KBM-7 (cell line): Measurements from ENCODE around the gene DPM2.

Experiments
- DNase-seq: peaks from one replicate; pipeline ENCODE4 v3.0.0-alpha.2; 2015
- in situ Hi-C: fragments of 300-500 bp; cut with MboI; formaldehyde crosslinking; loops from 2 replicates; pipeline ENCODE4 v1.14.3; 2020; ENCODE audit warnings: low sequenced_read_pairs, low pct_unique_long_range_greater_than_20kb, mixed read lengths

The DPM2 gene

DNA sequence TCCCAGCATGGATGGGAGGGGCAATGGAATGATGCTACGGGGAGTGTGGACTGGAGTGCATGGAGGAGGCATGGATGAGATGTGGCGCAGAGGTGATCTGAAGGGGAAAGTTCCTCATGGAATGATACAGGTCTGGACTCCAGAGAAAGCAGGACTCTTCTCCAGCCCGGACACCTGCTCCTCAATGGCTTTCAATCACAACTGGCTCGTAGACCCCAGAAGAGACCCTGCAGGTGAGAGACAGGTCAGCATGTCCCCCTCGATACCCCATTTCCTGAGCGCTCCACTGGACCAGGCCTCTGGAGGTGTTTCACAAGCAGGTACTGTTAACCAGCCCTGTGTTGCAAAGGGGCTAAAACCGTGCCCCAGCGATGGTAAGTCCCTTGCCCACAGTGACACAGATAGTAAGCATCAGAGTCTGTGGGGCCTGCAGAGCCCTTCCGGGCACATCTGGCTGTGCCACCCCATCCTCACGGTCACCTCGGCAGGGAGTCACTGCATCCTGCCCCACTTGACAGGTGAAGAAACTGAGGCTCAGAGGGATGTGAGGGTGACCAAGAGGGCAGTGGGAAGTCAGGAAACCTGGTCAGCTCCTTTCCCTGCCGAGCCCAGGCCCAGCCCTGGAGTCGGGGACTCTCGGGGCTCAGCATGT, 5.5 kb upstream of the DPM2 start:
- no peak for DNase-seq
- in situ Hi-C loops = no loop called here

DNA sequence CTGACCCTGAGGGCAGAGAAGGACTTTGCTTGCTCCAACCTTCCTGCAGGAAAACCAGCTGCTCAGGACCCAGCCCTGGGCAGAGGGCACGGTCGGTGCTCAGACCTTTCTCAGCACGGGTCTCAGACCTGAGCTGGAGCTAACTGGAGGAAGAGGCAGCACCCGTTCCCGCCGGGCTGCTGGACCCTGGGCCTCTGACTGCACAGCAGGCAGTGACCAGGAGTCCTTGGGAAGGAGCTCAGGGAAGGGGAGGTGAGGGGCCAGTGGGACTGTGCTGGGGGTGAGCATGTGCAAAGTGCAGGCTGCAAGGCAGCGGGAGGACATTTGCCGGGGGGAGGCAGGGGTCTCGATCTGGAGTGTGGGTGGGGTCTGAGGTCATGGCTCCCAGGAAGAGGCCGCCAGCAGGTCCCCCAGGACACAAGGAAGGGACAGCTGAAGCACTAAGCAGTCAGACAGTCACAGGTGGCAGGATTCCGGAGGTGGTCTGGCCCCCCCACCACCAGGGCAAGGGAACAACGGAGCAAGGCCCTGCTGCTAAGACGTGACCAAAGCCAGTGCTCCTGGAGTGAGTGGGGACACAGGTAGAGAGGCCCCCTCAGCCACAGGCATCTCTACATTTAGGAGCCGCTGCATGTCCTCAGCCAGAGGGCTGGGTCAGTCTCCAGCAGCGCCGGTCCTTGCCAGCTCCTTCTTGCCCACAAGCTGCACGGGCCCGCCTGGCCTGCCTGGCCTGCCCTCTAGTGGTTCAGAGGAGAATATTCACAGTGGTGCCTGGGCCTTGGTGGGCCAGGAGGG, 4.8 kb upstream of the DPM2 start:
- in situ Hi-C loops = no loop called here
- peak; percentile 58 for DNase-seq

DNA sequence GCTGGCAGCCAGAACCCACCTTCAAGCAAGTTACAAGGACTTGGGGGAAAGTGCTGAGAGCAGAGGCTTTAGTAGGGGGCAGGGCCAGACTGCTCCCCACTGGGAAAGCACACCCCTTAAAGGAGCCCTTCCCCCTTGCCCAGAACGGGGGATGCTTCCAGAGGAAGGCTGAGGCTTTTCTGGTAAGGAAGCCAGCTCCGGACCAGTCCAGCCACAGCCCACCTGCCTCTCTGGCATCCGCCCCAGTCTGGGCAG, 4.2 kb upstream of the DPM2 start:
- DNase-seq = no peak
- in situ Hi-C loops = no loop called here

DNA sequence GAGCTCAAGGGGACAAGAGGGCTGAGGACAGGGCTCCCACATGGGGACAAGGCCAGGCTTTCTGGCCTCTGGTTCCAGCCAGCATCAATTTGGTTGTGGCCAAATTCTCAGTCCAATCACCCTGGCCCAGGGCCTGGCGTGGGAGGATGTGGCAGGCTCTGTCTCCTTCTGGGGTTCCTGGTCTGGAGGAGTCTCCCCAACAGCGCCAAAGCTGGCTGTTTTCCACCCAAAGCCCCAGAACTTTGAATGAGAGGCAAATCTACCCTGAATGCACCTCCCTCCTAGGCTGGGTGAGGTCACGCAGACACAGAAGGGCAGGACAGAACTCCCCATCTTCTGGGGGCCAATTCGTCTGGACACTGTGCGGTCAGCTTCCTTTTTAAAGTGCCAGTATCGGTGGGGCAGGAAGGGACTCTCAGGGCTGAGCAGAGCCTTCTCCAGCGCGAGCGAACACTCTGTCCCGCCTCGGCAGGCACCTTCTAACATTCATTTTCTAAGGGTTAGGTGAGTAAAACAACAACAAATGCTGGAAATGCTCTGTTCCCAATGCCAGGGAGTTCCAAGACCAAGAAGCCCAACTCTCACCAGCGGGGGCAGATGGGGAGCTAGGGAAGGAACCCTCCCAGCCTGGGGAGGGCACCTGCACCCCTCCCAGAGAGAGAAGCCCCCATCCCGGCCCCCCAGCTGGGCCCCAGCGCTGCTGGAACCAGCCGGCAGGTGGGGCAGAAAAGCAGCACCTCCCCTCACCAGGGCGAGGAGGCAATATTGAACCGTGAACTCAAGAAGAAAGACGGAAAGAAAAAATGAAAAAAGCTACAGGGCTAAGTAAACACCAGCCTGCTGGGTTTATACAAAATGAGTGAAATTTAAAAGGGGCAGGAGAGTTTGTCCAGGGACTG, 3.7 kb upstream of the DPM2 start:
- DNase-seq = no peak
- in situ Hi-C loops = no loop called here

DNA sequence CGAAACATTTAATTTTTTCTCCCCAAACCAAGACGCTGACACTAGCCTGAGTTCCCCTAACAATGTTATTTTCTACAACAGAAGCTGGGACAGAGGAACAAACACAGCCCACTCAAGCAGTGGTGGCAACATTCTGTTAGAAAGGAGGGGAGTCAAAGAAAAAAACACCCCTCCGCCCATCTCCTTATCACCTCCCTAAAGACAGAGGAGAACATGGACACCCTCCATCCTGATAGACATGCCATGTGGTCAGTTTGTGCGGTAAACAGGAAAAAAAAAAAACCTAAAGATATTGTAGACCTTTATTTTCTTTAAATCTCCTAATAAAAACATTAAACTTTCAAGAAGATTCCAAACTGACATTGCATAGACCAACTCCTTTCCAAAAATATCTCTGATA, 2.9 kb upstream of the DPM2 start:
- DNase-seq = no peak
- in situ Hi-C loops = no loop called here

DNA sequence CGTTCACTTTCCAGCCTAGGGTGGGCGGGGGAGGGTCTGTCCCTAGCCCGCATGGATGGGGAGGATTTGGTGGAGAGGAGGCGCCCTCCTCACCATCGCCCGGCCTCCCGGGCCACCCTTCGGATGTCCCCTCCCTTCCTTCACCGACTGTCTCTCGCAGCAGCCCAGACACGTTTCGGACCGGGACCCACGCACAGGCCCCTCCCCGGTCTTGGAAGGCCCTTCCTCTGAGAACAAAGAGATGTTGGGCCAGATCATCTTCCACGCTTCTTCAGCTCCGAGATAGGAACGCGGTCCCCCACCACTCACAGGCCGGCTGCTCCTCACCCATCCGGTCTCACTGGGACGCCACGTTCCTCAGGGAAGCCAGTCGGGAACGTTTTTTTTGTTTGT, 640 bp upstream of the DPM2 start:
- in situ Hi-C loops = no loop called here
- no peak for DNase-seq

DNA sequence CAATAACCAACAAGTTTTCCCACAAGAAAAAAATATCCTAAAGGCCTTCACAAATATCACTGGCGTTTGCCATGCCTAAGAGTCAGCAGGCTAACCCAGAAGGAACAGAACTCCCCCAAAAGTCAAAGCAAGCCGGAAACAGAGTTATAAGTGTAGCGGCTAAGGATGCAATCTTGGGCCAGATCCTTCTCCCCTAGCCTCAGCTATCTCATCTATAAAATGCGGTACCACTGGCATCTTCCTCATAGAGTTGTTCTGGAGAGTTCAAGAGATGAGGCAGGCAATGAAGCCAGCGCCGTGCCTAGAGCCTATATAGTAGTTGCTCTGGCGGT, 632 bp downstream of the DPM2 start:
- in situ Hi-C loops = no loop called here
- DNase-seq = no peak

DNA sequence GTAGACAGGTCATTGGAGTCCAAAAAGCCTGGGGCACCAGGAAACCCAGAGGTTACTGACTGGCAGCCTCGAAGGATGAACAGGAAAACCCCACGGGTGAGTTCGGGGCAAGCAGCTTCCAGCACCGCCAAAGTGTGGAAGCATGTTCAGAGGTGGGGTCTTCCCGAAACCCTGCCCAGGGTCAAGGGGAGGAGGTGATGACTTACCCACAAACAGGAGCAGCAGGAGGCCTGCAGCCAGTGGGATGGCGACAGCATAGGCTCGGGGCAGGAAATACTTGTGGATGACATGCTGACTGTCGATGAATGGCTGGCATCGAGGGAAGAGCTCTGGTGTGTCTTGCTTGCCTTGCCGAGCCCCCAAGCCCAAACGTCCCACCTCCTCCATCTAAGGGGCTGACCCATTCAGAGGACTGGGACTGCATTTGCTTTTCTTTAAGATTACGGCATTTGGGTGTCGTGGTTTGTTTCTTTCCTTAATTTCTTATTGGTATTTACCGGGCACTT, 1.3 kb downstream of the DPM2 start:
- DNase-seq = no peak
- in situ Hi-C loops = no loop called here

DNA sequence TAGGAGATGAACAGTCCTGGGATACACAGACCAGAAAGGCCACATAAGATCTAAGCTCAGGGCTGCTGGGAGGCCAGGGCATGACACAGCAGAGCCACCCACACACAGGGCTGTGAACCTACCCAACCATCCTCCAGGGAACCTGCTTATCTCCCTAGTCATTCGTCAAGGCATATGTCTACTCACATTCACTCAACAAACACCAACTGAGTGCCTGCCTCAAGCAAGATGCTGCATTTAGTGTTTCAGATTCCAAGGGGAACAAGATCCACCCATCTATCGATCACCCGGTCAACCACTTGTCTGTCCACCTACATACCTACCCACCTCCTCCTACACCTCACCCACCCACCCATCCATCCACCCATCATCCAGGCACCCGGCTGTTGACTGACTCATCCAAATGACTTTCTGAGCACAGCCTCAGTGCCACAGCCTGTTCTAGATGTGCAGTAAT, 1.9 kb downstream of the DPM2 start:
- in situ Hi-C loops = no loop called here
- DNase-seq = no peak

DNA sequence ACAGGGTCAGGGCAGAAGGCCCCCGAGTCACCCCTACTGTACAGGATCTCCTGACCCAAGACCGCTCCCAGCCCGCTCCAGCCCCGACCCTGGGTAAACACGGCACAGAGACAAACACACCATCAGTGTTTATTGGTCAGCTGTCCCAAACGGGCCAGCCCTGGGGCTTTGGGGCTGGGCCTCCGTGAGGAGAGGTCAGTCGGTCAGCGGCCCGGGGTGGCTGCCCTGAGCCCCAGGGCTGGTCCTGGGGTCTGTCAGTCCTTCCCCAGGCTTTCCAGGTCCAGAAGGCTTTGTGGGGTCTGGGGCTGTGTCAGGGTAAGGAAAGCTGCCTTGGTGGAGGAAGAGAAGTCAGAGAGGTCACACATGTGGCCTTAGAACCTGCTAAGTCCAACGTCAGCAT, 2.7 kb downstream of the DPM2 start:
- DNase-seq = no peak
- in situ Hi-C loops = no loop called here

DNA sequence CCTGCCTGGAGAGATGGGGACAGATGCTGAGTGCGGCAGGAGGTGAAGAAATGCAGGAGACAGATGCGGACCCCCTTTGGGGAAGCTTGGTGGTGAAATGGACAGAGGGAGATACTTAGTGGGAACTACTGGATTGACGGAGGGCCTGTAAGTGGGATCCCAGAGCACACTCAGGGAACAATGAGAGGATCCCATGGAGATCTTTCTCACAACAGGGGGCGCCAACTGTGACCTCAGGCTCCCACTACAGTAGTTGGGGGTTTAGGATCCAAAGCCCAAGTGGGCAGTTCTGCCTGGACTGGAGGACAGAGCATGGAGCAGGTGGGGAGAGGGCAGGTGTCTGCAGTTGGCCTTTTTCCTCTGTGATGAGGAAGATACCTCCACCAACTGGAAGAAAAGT, 3.4 kb downstream of the DPM2 start:
- DNase-seq = no peak
- in situ Hi-C loops = no loop called here

DNA sequence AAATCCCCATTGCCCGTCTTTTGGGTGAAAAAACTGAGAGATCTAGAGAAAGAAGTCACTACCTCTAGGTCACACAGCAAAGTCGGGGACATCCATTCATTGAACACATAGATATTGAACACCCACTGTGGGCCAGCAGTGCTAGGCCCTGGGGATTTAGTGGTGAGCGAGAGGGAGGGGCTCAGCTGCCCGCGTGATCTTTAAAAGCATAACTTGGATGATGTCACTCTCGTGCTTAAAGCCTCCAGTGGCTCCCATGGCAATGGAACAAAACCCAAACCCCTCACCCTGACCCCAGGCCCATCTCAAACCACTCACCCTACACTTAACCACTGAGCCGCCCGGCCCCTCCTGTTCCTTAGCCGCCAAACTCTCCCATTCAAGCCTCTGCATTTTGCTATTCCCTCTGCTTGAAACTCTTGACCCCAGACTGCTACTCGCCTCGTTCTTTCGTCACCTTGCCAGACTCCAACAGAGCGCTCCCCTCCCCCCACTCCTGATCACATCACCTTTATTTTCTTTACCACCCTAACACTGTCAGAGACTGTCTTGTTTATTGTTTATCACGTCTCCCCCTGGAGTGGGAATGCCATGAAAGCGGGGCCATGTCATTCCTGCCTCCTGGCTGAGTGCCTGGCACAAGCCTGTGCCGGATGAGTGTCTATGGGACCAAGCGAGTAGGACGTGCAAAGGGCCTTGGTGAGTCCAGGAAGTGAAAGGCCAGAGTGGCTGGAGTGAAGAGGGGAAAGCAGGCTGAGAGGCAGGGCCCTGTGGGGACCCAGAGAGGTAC, 6.4 kb downstream of the DPM2 start:
- DNase-seq = no peak
- in situ Hi-C loops = no loop called here

DNA sequence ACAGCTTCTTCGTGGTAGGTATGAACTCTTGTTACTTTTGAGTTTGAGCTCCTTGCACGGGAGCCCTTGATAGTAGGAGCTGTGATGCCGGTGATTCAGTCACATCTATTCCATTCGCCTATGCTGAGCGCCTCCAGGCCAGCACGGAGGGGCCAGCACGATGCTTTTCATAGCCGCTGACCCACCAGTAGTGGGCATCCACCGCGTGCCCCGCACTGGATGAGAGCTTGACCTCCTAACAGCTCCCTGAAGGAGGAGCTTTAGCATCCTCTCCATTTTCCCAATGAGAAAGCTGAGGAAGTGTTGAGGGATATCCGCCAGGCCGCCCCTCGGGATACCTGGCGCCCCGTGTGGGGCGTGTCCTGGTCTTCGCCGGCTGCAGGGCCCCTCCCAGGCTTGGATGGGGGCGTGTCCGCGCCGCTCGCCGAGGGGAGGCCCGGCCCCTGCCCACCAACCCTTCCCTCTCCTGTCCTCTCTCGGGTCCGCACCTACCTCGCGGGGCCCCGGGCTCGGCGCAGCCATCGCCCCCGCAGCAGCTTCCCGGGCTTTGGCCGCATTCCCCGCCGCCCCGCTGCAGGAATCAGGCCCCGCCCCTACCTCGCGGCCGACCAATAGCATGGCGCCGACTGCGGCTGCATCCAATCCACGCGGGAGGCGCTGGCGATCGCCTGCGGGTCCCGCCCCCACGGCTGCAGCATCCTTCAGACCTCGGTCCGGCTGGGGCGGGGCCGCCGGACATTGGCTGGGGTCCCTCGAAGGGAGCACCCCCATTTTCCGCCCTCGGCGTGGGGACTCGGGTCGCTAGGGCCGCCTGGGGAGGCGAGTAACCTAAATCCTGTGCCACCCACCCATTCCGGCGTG, 7.2 kb downstream of the DPM2 start, which contains the start of gene PIP5KL1:
TSS of gene PIP5KL1 (minus strand) at position 547 of the 861 bp plus-strand sequence. CDS start at position 522, 25 bp downstream.
- peak; percentile 61 for DNase-seq
- in situ Hi-C loops = no loop called here

DNA sequence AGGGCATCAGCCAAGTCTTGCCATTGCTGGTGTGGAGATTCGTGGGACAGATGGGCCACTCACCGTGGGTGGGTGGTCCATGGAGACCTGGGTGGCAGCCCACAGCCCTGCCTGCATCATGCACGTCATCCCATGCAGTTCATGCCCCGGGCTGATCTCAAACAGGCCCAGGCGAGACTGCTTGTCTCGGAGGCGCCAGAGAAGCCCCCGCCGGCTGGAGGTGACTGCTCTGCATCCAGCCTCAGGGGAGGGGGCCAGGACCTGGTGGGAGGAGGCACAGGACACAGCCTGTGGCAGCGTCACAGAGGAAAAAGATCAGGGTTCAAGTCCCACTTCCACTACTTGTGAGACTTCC, 8.1 kb downstream of the DPM2 start:
- DNase-seq = no peak
- in situ Hi-C loops = no loop called here

DNA sequence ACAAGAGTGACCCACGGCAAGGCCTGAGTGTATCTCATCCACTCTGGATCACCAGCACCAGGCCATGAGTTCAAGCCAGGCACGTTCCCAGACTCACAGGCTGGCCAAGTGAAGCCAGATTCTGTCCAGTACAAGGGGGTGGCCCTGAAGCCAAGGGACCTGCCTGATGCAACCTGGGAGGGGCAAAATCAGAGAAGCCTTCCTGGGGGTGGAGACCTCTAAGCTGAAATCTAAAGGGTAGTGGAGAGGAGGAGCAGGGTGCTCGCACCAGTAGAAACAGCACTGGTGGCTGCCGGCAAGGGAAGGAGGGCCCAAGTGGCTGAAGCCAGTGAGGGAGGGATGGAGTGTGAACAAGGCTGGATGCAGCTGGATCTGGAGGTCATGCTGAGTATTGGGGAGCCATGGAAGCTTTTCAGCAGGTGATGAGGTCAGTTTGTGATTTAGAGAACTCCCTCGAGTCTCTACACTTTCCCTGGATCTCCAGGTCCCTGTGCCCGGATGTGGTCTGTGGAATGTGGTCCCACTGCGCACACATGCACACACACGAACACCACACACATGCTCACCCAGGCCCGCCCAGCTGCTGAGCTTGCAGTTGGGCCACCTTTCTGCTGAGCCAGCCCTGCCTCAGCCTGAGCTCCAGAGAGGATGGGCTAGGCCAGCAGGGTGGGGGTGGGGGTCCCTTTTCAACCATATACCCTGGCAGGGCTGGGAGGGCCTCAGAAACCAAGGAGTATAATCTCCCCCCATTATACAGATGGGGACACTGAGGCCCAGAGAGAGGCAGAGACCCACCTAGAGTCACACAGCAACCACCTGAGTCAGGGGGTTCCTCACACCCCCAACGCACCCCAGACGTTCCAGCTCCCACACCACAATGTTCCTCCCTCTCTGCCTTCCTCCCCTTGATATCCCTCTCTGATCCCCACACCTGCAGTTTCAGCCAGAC, 8.7 kb downstream of the DPM2 start:
- in situ Hi-C loops = no loop called here
- no peak for DNase-seq

DNA sequence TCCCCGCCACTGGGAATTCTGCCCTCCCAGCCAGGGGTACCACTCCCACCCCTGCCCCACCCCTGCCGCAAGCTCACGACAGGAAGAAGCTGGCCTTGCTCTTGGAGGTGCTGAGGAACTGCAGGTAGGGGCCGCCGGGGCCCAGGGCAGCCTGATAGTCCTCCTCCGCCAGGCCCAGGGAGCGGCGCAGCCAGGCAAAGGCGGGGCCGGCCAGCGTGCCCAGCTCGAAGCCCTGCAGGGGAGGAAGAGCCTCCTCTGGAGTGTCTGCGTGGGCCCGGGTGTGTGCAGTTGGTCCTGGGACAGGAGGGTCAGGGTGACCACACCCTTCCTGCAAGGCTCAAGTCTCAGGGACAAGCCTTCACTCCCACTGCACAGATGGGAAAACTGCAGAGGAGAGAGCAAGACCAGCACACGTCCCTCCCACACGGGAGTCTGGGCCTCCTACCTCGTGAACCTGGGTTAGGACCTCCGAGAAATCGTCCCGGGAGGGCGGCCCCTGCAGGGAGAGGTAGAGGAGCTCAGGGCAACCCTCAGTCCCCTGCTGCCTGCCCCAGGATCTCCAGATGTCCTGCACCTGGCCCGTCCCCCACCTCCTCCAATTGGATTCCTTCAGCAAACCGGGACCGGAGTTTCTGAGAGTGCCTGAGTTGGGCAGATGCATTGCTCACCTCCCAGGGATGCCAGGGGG, 9.5 kb downstream of the DPM2 start:
- in situ Hi-C loops = no loop called here
- DNase-seq = no peak
